HepG2 (cell line): ENCODE results near the gene CIAO3. TPM values are rescaled to one million over a fixed set of nuclear protein-coding genes. Genes with fewer than 3 reads are reported as not detected.
A peak's percentile ranks its signal among the peaks of the same experiment; 100 is the strongest.

ENCODE experiments used
- ATAC-seq: fragments of 200-7000 bp; cut with Tn5 transposase; 3 replicates; pipeline ENCODE4 v1.9.1; 2020; ENCODE audit warnings: mild to moderate bottlenecking, moderate library complexity
- BruUV-seq: library from RNA; stranded (reverse); fragments of 400-500 nt; replicated peaks from 2 replicates; lab custom pipeline; 2021; lab: Mats Ljungman, UMichigan
- CTCF ChIA-PET: fragments of 300-600 bp; formaldehyde crosslinking; extraction: SDS; loops from one replicate; lab custom pipeline; 2021; ENCODE audit warnings: low total read pairs, inconsistent platforms, low intra/inter-chr PET ratio; lab: Yijun Ruan, JAX
- POLR2A ChIA-PET: fragments of 350-600 bp; sonication (Branson Sonifier 250); formaldehyde crosslinking; loops from one replicate; lab custom pipeline; 2020; ENCODE audit warnings: antibody characterized with exemption, inconsistent platforms; lab: Yijun Ruan, JAX
- DNase-seq: peaks from one replicate; pipeline ENCODE4 v3.0.0-alpha.2; 2015; ENCODE audit warnings: low spot score
- FAIRE-seq: peaks from 3 replicates; lab custom pipeline; 2011; peaks lifted over from hg19 to GRCh38; lab: Jason Lieb, UNC
- H2AFZ ChIP-seq: one replicate; pipeline ENCODE4 v1.6.1; 2011; ENCODE audit warnings: low read length, inconsistent platforms
- H3K27ac ChIP-seq: fragments of 300-600 bp; 3 replicates; pipeline ENCODE4 v1.8.0; 2011; ENCODE audit warnings: mixed run types, mild to moderate bottlenecking, mixed read lengths, low read length, inconsistent platforms; ENCODE audit not compliant: insufficient read depth; ENCODE audit errors: extremely low read length
- H3K27me3 ChIP-seq, 2 experiments: fragments of 200-600 bp in 1 of 2; 2 replicates in 1 of 2; 3 replicates in 1 of 2; pipeline versions ENCODE4 v1.6.0 to v1.8.0; 2011; ENCODE audit warnings: low read length in 2 of 2, mild to moderate bottlenecking in 2 of 2, moderate library complexity in 2 of 2, inconsistent platforms in 1 of 2; ENCODE audit not compliant: insufficient read depth in 2 of 2, control insufficient read depth in 1 of 2
- H3K36me3 ChIP-seq, 2 experiments: fragments of 200-600 bp in 1 of 2; replicated peaks in 1 of 2; 2 replicates in 1 of 2; 3 replicates in 1 of 2; pipeline versions ENCODE4 v1.5.1 to v1.8.0; 2011; ENCODE audit warnings: low read length in 2 of 2, inconsistent platforms in 1 of 2; ENCODE audit not compliant: insufficient read depth in 2 of 2, control insufficient read depth in 1 of 2
- H3K4me1 ChIP-seq: 2 replicates; pipeline ENCODE4 v1.5.1; 2012; ENCODE audit warnings: low read length, inconsistent platforms; ENCODE audit not compliant: insufficient read depth
- H3K4me2 ChIP-seq: 2 replicates; pipeline ENCODE4 v1.6.0; 2011; ENCODE audit warnings: low read depth, low read length, inconsistent platforms
- H3K4me3 ChIP-seq, 3 experiments: fragments of 200-600 bp in 1 of 3; sonication (generic), shearing (Covaris generic) in 1 of 3; replicated peaks in 1 of 3; 2 replicates each; pipeline ENCODE4 v1.5.1; 2011 to 2016; ENCODE audit warnings: low read length in 3 of 3, inconsistent platforms in 2 of 3, low read depth in 2 of 3, mild to moderate bottlenecking in 2 of 3, control low read depth in 1 of 3, mixed read lengths in 1 of 3; ENCODE audit not compliant: insufficient read depth in 1 of 3
- H3K79me2 ChIP-seq: one replicate; pipeline ENCODE4 v1.6.1; 2011; ENCODE audit warnings: low read length, inconsistent platforms; ENCODE audit not compliant: insufficient read depth
- H3K9ac ChIP-seq: 2 replicates; pipeline ENCODE4 v1.6.0; 2011; ENCODE audit warnings: mild to moderate bottlenecking, low read depth, low read length, inconsistent platforms; ENCODE audit not compliant: insufficient read depth
- H3K9me3 ChIP-seq: 2 replicates; pipeline ENCODE4 v1.5.1; 2012; ENCODE audit warnings: mild to moderate bottlenecking, low read length
- H4K20me1 ChIP-seq: 2 replicates; pipeline ENCODE4 v1.6.0; 2011; ENCODE audit warnings: inconsistent platforms, mild to moderate bottlenecking, low read length, moderate library complexity; ENCODE audit not compliant: insufficient read depth
- DR1 ChIP-seq: sonication (generic); formaldehyde crosslinking; IDR thresholded peaks from 2 replicates; pipeline ENCODE4 v1.8.0; 2021; ENCODE audit warnings: mild to moderate bottlenecking, missing genetic modification reagents, inconsistent platforms
- NONO ChIP-seq, 2 experiments: fragments of 450-650 bp in 1 of 2; sonication (generic) in 1 of 2; formaldehyde crosslinking in 1 of 2; IDR thresholded peaks in 1 of 2; conservative IDR thresholded peaks in 1 of 2; 2 replicates each; pipeline versions ENCODE4 v1.6.1 to v1.8.0; 2017 to 2022; ENCODE audit warnings: mild to moderate bottlenecking in 1 of 2, missing genetic modification reagents in 1 of 2, moderate library complexity in 1 of 2
- NR2F1 ChIP-seq, 2 experiments: fragments of 450-650 bp in 1 of 2; formaldehyde crosslinking in 1 of 2; IDR thresholded peaks; 2 replicates each; pipeline versions ENCODE4 v1.5.0 to v1.6.1; 2016 to 2020; ENCODE audit warnings: mild to moderate bottlenecking in 1 of 2, missing compliant biosample characterization in 1 of 2, missing genetic modification reagents in 1 of 2, moderate library complexity in 1 of 2
- PAF1 ChIP-seq: IDR thresholded peaks from 2 replicates; pipeline ENCODE4 v1.6.1; 2016; ENCODE audit warnings: missing genetic modification reagents, missing compliant biosample characterization
- SALL2 ChIP-seq: sonication (generic); formaldehyde crosslinking; IDR thresholded peaks from 2 replicates; pipeline ENCODE4 v1.8.1; 2023; ENCODE audit warnings: mild to moderate bottlenecking, missing genetic modification reagents, inconsistent platforms
- SAP130 ChIP-seq: IDR thresholded peaks from 2 replicates; pipeline ENCODE4 v1.6.1; 2016; ENCODE audit warnings: low read depth
- SCMH1 ChIP-seq: sonication (generic); formaldehyde crosslinking; IDR thresholded peaks from 2 replicates; pipeline ENCODE4 v1.9.0; 2021; ENCODE audit warnings: missing genetic modification reagents, mild to moderate bottlenecking, borderline replicate concordance
- SRSF4 ChIP-seq: fragments of 200-400 bp; formaldehyde crosslinking; IDR thresholded peaks from one replicate; pipeline ENCODE4 v1.6.1; 2018; ENCODE audit warnings: mild to moderate bottlenecking, low read depth, low read length, moderate library complexity; ENCODE audit not compliant: poor library complexity, severe bottlenecking
- TP53 ChIP-seq: sonication (generic); formaldehyde crosslinking; conservative IDR thresholded peaks from 2 replicates; pipeline ENCODE4 v1.4.0; 2020; ENCODE audit warnings: missing genetic modification reagents
- ZBTB14 ChIP-seq: sonication (generic); formaldehyde crosslinking; IDR thresholded peaks from 2 replicates; pipeline ENCODE4 v1.4.0; 2020; ENCODE audit warnings: missing genetic modification reagents
- ZMYM3 ChIP-seq: sonication (generic); formaldehyde crosslinking; IDR thresholded peaks from 2 replicates; pipeline ENCODE4 v1.5.1; 2020; ENCODE audit warnings: mild to moderate bottlenecking, missing genetic modification reagents
- ZNF639 ChIP-seq: conservative IDR thresholded peaks from 2 replicates; pipeline ENCODE4 v1.6.1; 2018; ENCODE audit warnings: missing genetic modification reagents
- ZNF720 ChIP-seq: sonication (generic); formaldehyde crosslinking; IDR thresholded peaks from 2 replicates; pipeline ENCODE4 v1.4.0; 2020; ENCODE audit warnings: missing genetic modification reagents
- ZNF747 ChIP-seq: sonication (generic); formaldehyde crosslinking; IDR thresholded peaks from 2 replicates; pipeline ENCODE4 v1.8.1; 2023; ENCODE audit warnings: missing genetic modification reagents, mild to moderate bottlenecking, borderline replicate concordance
- ZNF777 ChIP-seq: sonication (generic); formaldehyde crosslinking; IDR thresholded peaks from 2 replicates; pipeline ENCODE4 v1.4.0; 2020; ENCODE audit warnings: missing genetic modification reagents
- ZZZ3 ChIP-seq: sonication (generic); formaldehyde crosslinking; IDR thresholded peaks from 2 replicates; pipeline ENCODE4 v1.4.0; 2020; ENCODE audit warnings: missing genetic modification reagents, mild to moderate bottlenecking, borderline replicate concordance
- WGBS: methylation state at CpG from one replicate; pipeline ENCODE4 v1.1.6; 2017; ENCODE audit warnings: low lambda C conversion rate; 5-methylcytosine and 5-hydroxymethylcytosine counted together
- in situ Hi-C: cut with HindIII; loops from 2 replicates; pipeline ENCODE4 v1.10.0; 2017; ENCODE audit warnings: low pct_unique_long_range_greater_than_20kb; ENCODE audit not compliant: extremely low pct_ligation_motif_present
- intact Hi-C: fragments of 100-400 bp; cut with micrococcal nuclease; formaldehyde crosslinking; loops from one replicate; pipeline ENCODE4 v1.10.0; 2022; ENCODE audit not compliant: unreplicated experiment
- polyA plus RNA-seq, 8 experiments: library from polyadenylated mRNA; depleted of rRNA in 3 of 8; stranded (reverse) in 7 of 8; unstranded in 1 of 8; fragments of >200 nt; fragmentation: Illumina TruSeq in 4 of 8; extraction: Trizol in 4 of 8; gene quantifications; 2 replicates each; pipeline versions ENCODE4 v1.2.1 to v1.2.3, GENCODE V29; 2011 to 2016; ENCODE audit warnings: low read depth in 4 of 8, missing spikeins in 1 of 8, mixed read lengths in 1 of 8; ENCODE audit not compliant: insufficient read depth in 1 of 8
- total RNA-seq, 5 experiments: library from RNA; depleted of rRNA; stranded (reverse); fragments of >200 nt; fragmentation: Illumina TruSeq; extraction: Trizol; gene quantifications; 2 replicates each; pipeline ENCODE4 v1.2.3, GENCODE V29; 2016; ENCODE audit warnings: low read depth in 1 of 5
- TF ChIP-seq, protein P1 (sequence below): IDR thresholded peaks from 2 replicates; pipeline ENCODE4 v1.6.1; 2016
- TF ChIP-seq, protein P2 (sequence below): IDR thresholded peaks from 2 replicates; pipeline ENCODE4 v1.6.1; 2018; ENCODE audit warnings: missing genetic modification reagents

The CIAO3 gene
- total and polyA plus RNA-seq, 2 of the 13 experiments (the other 11 are each of a cell fraction or from before 2014, with no cell fraction given): 21.7 to 25.0 TPM

- Histone ChIP-seq H3K9me3 (no peaks in the 10 kb centered on the region), H3K9ac (peak within 1 kb of the TSS; percentile 69), H3K36me3 (no peaks in the 10 kb centered on the region), H2AFZ (no peak within 1 kb of the TSS), H4K20me1 (no peaks in the 10 kb centered on the region), H3K27me3 (peaks cover 0 to 3% of the 10 kb centered on the region in 2 experiments; a peak in 1 of 5 replicates), H3K4me3 (peak within 1 kb of the TSS; percentile 57 to 82 (median 66)), H3K4me1 (peaks cover 16% of the 10 kb centered on the region), H3K27ac (no peak within 1 kb of the TSS), H3K79me2 (no peaks in the 10 kb centered on the region), H3K4me2 (peak within 1 kb of the TSS; percentile 94)
- no peak for FAIRE-seq
- DNase-seq: no peak
- no TSS peak for BruUV-seq
- intact Hi-C loops: no loop called here
- 7% methylated on average over 12 of the region's 88 CpGs for WGBS
- ATAC-seq: peak; percentile 19
- CTCF ChIA-PET: no interaction called here
- in situ Hi-C loops: no loop called here
- POLR2A ChIA-PET: interaction anchor here (1.1 to 2.6 kb wide), 5 partner anchors 11 to 34 kb away, joined by 3 to 14 read pairs (median 7); partner anchors contain the start of genes CIAO3 and MSLN
- TF ChIP-seq, protein P1, sequence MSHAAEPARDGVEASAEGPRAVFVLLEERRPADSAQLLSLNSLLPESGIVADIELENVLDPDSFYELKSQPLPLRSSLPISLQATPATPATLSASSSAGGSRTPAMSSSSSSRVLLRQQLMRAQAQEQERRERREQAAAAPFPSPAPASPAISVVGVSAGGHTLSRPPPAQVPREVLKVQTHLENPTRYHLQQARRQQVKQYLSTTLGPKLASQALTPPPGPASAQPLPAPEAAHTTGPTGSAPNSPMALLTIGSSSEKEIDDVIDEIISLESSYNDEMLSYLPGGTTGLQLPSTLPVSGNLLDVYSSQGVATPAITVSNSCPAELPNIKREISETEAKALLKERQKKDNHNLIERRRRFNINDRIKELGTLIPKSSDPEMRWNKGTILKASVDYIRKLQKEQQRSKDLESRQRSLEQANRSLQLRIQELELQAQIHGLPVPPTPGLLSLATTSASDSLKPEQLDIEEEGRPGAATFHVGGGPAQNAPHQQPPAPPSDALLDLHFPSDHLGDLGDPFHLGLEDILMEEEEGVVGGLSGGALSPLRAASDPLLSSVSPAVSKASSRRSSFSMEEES (CRISPR knock-in tag): no peak
- TF ChIP-seq ZNF639 (0 out of 2 replicates have a peak, but pooled peaks have one; percentile 18), ZNF747 (CRISPR knock-in tag) (no peak), SRSF4 (no peak), NONO (IDR thresholded peaks at IDR 0.05) (no peak), NONO (CRISPR knock-in tag; conservative IDR thresholded peaks at IDR 0.05) (0 out of 2 replicates have a peak, but pooled peaks have one; percentile 36), ZNF720 (no peak), DR1 (no peak), NR2F1 (CRISPR knock-in tag; IDR thresholded peaks at IDR 0.05) (no peak), SAP130 (CRISPR knock-in tag) (peak; percentile 14), TP53 (CRISPR knock-in tag) (no peak), PAF1 (CRISPR knock-in tag) (no peak), ZBTB14 (peak; percentile 86), SCMH1 (no peak), ZZZ3 (CRISPR knock-in tag) (no peak), ZMYM3 (CRISPR knock-in tag) (peak; percentile 68), SALL2 (CRISPR knock-in tag) (0 out of 2 replicates have a peak, but pooled peaks have one; percentile 25), ZNF777 (CRISPR knock-in tag) (0 out of 2 replicates have a peak, but pooled peaks have one; percentile 16)
- TF ChIP-seq, protein P2, sequence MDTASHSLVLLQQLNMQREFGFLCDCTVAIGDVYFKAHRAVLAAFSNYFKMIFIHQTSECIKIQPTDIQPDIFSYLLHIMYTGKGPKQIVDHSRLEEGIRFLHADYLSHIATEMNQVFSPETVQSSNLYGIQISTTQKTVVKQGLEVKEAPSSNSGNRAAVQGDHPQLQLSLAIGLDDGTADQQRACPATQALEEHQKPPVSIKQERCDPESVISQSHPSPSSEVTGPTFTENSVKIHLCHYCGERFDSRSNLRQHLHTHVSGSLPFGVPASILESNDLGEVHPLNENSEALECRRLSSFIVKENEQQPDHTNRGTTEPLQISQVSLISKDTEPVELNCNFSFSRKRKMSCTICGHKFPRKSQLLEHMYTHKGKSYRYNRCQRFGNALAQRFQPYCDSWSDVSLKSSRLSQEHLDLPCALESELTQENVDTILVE (CRISPR knock-in tag): 0 out of 2 replicates have a peak, but pooled peaks have one; percentile 36
These were observed 14.1 kb downstream of the CIAO3 start, which contains the start of the genes CCDC78 and HAGHL for GRCh38 chr16:726438-727290. CCDC78 (minus strand) TSS chr16:726443; CDS start chr16:726367, 76 bp downstream. HAGHL (plus strand) TSS chr16:727106; CDS start chr16:727510, 404 bp downstream.
